Heart left ventricle (tissue), 13 donors: ENCODE data around the gene PIP5KL1.
A peak's percentile ranks its signal among the peaks of the same experiment; 100 is the strongest.

Experiments
- POLR2A ChIP-seq, 2 donors: fragments of 450-650 bp; IDR thresholded peaks; one replicate each; pipeline ENCODE4 v1.6.1; 2017; ENCODE audit warnings: antibody characterized with exemption in 2 of 2, mild to moderate bottlenecking in 2 of 2, moderate library complexity in 2 of 2
- TF ChIP-seq, protein P1 (sequence below), 12 donors: fragments of 200-600 bp; sonication (generic) in 4 of 12; IDR thresholded peaks; one replicate each; pipeline versions ENCODE4 v1.5.0 to v1.8.0; 2018 to 2022; ENCODE audit warnings: antibody characterized with exemption in 12 of 12, mild to moderate bottlenecking in 5 of 12
- donor health status: ischemic (EF 13 %, LVEDD 7.1; RV severe dilation, severe dysfunction).
- donor health status: DM: no; HTN: yes; CAD: no.
- donor health status: DM: no; HTN: no; CAD: no.
- donor health status: ischemic (EF 25% LVEDD 6.9; RV normal size, moderate dysfunction).
- donor health status: ischemic (EF 25% LVEDD 5.7; RV mildly dilated, moderate dysfunction).
- donor health status: ischemic (EF 35%, LVEDD 5.7; RV mildly dilated, moderate dysfunction).
- donor health status: nonischemic (EF 11% LVEDD 7.7; RV severe dilation, severe dysfunction).
- donor health status: DM: yes; HTN: yes; CAD: no.
- donor health status: PGD.
- donor health status: ischemic (EF 29% LVEDD 5.4; RV normal size, mild dysfunction).
- donor health status: nonischemic (EF 23%, LVEDD 6.1; RV moderate dilation, normal function).

- TF ChIP-seq, protein P1, sequence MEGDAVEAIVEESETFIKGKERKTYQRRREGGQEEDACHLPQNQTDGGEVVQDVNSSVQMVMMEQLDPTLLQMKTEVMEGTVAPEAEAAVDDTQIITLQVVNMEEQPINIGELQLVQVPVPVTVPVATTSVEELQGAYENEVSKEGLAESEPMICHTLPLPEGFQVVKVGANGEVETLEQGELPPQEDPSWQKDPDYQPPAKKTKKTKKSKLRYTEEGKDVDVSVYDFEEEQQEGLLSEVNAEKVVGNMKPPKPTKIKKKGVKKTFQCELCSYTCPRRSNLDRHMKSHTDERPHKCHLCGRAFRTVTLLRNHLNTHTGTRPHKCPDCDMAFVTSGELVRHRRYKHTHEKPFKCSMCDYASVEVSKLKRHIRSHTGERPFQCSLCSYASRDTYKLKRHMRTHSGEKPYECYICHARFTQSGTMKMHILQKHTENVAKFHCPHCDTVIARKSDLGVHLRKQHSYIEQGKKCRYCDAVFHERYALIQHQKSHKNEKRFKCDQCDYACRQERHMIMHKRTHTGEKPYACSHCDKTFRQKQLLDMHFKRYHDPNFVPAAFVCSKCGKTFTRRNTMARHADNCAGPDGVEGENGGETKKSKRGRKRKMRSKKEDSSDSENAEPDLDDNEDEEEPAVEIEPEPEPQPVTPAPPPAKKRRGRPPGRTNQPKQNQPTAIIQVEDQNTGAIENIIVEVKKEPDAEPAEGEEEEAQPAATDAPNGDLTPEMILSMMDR (IDR thresholded peaks at IDR 0.05) = peak in 3 of 12 donors; percentile 13 to 27 (median 16)
- no peak for TF ChIP-seq POLR2A (IDR thresholded peaks at IDR 0.05)
Measured at GRCh38 chr9:127918183-127919107, 12.1 kb downstream of the PIP5KL1 start.
